Measurements from ENCODE around the gene MBOAT2. TPM values are rescaled to one million over a fixed set of nuclear protein-coding genes. Genes with fewer than 3 reads are reported as not detected.

MBOAT2 gene, protein sequence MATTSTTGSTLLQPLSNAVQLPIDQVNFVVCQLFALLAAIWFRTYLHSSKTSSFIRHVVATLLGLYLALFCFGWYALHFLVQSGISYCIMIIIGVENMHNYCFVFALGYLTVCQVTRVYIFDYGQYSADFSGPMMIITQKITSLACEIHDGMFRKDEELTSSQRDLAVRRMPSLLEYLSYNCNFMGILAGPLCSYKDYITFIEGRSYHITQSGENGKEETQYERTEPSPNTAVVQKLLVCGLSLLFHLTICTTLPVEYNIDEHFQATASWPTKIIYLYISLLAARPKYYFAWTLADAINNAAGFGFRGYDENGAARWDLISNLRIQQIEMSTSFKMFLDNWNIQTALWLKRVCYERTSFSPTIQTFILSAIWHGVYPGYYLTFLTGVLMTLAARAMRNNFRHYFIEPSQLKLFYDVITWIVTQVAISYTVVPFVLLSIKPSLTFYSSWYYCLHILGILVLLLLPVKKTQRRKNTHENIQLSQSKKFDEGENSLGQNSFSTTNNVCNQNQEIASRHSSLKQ
- total RNA-seq (1.3 and 4.7 TPM in 2 replicates), polyA plus RNA-seq (0.24 and 2.1 TPM in 2 replicates), polyA minus RNA-seq (0.51 and 1.1 TPM in 2 replicates)
- 4.3 TPM for total RNA-seq (2013)

DNA sequence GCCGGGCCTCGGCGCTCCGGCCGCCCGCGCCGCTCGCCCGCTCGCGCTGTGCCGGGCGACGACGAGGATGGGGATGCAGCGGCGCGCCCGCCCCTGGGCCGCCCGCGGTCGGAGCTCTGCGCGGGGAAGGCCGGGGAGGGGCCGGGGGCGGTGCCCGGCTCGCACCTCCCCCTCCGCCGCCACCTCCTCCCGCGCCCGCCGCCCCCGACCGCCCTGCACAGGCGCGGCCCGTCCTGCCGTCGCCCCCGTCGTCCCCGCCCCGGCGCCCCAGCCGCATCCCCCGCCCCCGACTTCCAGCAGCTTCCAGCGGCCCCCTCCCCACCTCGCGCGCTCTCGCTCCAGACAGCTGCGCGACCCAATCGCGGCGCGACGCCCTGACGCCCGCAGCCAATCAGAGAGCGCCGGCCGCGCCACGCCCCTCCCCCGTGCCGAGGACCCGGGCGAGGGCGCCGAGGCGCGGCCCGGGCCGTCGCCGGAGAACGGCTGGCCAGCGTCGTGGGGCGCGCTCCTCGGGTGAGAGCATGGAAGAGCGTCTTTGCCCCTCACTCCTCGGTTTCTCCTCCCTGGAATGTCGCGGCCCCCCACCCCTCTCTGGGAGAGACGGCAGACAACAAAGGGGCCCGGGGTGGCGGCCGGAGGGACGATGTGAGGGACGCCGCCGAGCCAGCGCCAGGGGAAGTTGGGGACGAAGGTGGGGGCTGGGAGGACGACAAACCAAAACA is at the start of gene MBOAT2:
Gene MBOAT2, minus strand, starts transcription at position 69 of the 722 bp plus-strand sequence. CDS start 70 bp downstream, outside the sequence.
- ChIA-PET CTCF (interaction anchor here (0.5 to 1.0 kb wide), 2 partner anchors 15 to 19 kb away, joined by 3 read pairs; no protein-coding TSS in a partner anchor), POLR2A (no interaction called here)
- intact Hi-C loops (cut with micrococcal nuclease), result no loop called here
- Mint-ChIP-seq H3K4me3 (peak within 1 kb of the TSS; percentile 91), H3K27ac (peak within 1 kb of the TSS; percentile 62), H3K27me3 (peaks cover 9% of the 10 kb centered on the region), H3K9me3 (ENCODE audit: insufficient read depth) (no peaks in the 10 kb centered on the region), H3K4me1 (peaks cover 11% of the 10 kb centered on the region)
- H3K4me1 ChIP-seq (ENCODE audit: control insufficient read depth in 2 of 2, insufficient read depth in 2 of 2, low read length in 2 of 2), result peaks cover 11 to 16% of the 10 kb centered on the region in 2 donors
- no peaks in the 10 kb centered on the region for H4K20me1 ChIP-seq (ENCODE audit: control insufficient read depth, insufficient read depth, low read length, poor library complexity, severe bottlenecking)
- whole genome bisulfite sequencing (ENCODE audit: insufficient coverage), result under 1% methylated on average over 86 of the region's 104 CpGs
- no peaks in the 10 kb centered on the region for H3K9me3 ChIP-seq (ENCODE audit: control extremely low read depth in 1 of 3, control insufficient read depth in 2 of 3, insufficient read depth in 1 of 3, low read length in 2 of 3)
- no peaks in the 10 kb centered on the region for H3K36me3 ChIP-seq (replicated peaks in 1 of 2; ENCODE audit: control extremely low read depth in 1 of 2, control insufficient read depth in 1 of 2, extremely low read depth in 1 of 2, insufficient read depth in 2 of 2, low read length in 1 of 2)
- peak within 1 kb of the TSS; percentile 82 for H2AFZ ChIP-seq (ENCODE audit: insufficient read depth, low read depth, low read length, poor library complexity, severe bottlenecking)
- no peaks in the 10 kb centered on the region for H3K79me2 ChIP-seq (ENCODE audit: control insufficient read depth, insufficient read depth, low read length)
- H3K9ac ChIP-seq (ENCODE audit: low read length), result peak within 1 kb of the TSS; percentile 63
- TF ChIP-seq, protein P1, sequence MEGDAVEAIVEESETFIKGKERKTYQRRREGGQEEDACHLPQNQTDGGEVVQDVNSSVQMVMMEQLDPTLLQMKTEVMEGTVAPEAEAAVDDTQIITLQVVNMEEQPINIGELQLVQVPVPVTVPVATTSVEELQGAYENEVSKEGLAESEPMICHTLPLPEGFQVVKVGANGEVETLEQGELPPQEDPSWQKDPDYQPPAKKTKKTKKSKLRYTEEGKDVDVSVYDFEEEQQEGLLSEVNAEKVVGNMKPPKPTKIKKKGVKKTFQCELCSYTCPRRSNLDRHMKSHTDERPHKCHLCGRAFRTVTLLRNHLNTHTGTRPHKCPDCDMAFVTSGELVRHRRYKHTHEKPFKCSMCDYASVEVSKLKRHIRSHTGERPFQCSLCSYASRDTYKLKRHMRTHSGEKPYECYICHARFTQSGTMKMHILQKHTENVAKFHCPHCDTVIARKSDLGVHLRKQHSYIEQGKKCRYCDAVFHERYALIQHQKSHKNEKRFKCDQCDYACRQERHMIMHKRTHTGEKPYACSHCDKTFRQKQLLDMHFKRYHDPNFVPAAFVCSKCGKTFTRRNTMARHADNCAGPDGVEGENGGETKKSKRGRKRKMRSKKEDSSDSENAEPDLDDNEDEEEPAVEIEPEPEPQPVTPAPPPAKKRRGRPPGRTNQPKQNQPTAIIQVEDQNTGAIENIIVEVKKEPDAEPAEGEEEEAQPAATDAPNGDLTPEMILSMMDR (IDR thresholded peaks at IDR 0.05), result no peak
- TF ChIP-seq EZH2 (IDR thresholded peaks at IDR 0.05; ENCODE audit: borderline replicate concordance, insufficient read depth, low read depth, low read length, poor library complexity, severe bottlenecking), result no peak
- H3K4me3 ChIP-seq (ENCODE audit: control extremely low read depth in 1 of 5, extremely low read depth in 1 of 5, insufficient read depth in 1 of 5, low read depth in 2 of 5, low read length in 4 of 5), result peak within 1 kb of the TSS; percentile 56 to 68 (median 60)
- ATAC-seq (ENCODE audit: low read depth) (peak; percentile 87), DNase-seq (peak; percentile 82)
- peak within 1 kb of the TSS; percentile 94 for H3K4me2 ChIP-seq (replicated peaks; ENCODE audit: low read depth, low read length, poor library complexity, severe bottlenecking)
- peak within 1 kb of the TSS in 1 of 2 donors; percentile 43 for H3K27ac ChIP-seq (ENCODE audit: low read length in 2 of 2)
- peaks cover 0 to 11% (median 2%) of the 10 kb centered on the region in 4 experiments for H3K27me3 ChIP-seq (replicated peaks in 1 of 4; ENCODE audit: control extremely low read depth in 1 of 4, control insufficient read depth in 3 of 4, insufficient read depth in 4 of 4, low read length in 3 of 4)

Measured in B cell (primary cell).